ENCODE data around the gene ISCU.

DNA sequence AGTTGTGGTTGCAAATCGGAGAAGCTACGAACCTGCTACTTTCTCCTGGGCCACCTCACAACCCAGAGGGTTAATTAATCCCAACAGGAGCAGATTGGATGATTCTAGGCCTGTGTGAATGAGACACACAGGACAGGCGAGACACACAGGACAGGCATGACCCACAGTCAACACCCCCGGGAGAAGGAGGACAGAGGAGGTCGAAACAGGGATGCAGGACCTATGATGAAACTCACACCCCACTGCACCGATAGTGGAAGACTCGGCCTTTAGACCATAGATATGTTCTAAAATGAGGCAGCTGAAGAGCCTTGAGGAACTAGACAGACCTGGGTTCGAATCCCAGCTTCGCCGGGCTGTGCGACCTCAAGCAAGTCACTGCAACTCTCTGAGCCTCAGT is 23.9 kb downstream of the ISCU start:
- TF ChIP-seq, protein P1, sequence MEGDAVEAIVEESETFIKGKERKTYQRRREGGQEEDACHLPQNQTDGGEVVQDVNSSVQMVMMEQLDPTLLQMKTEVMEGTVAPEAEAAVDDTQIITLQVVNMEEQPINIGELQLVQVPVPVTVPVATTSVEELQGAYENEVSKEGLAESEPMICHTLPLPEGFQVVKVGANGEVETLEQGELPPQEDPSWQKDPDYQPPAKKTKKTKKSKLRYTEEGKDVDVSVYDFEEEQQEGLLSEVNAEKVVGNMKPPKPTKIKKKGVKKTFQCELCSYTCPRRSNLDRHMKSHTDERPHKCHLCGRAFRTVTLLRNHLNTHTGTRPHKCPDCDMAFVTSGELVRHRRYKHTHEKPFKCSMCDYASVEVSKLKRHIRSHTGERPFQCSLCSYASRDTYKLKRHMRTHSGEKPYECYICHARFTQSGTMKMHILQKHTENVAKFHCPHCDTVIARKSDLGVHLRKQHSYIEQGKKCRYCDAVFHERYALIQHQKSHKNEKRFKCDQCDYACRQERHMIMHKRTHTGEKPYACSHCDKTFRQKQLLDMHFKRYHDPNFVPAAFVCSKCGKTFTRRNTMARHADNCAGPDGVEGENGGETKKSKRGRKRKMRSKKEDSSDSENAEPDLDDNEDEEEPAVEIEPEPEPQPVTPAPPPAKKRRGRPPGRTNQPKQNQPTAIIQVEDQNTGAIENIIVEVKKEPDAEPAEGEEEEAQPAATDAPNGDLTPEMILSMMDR (IDR thresholded peaks at IDR 0.05; ENCODE audit: control extremely low read depth in 1 of 3, insufficient read depth in 1 of 3, low read depth in 1 of 3, low read length in 3 of 3): no peak
- TF ChIP-seq RAD21 (IDR thresholded peaks at IDR 0.05 in 1 of 2, conservative IDR thresholded peaks at IDR 0.05 in 1 of 2; ENCODE audit: low read depth in 2 of 2, low read length in 2 of 2) (no peak), JUND (IDR thresholded peaks at IDR 0.05; ENCODE audit: low read length) (no peak), POLR2A (IDR thresholded peaks at IDR 0.05; ENCODE audit: control extremely low read depth in 1 of 2, low read depth in 2 of 2, low read length in 2 of 2) (no peak)

Measured in H1 (cell line).